ENCODE data around the gene ADGRG6. TPM values are rescaled to one million over a fixed set of nuclear protein-coding genes. Genes with fewer than 3 reads are reported as not detected.

The ADGRG6 gene
- total and polyA plus RNA-seq, 2 donors (not counting 3 experiments of a cell fraction or from before 2014, with no cell fraction given): 99.3 to 166 TPM

GRCh38 chr6:142404751-142405150, 102.9 kb downstream of the ADGRG6 start:
- H3K4me3 ChIP-seq (replicated peaks in 1 of 3; ENCODE audit: insufficient read depth in 1 of 3, low read depth in 1 of 3, low read length in 3 of 3): no peak overlapping the region
- no peaks in the 10 kb centered on the region for H3K79me2 ChIP-seq (ENCODE audit: control insufficient read depth, insufficient read depth, low read length)
- no peak overlapping the region for H2AFZ ChIP-seq (ENCODE audit: low read depth, low read length)
- H4K20me1 ChIP-seq (replicated peaks; ENCODE audit: control insufficient read depth, extremely low read depth, insufficient read depth, low read length): no peaks in the 10 kb centered on the region
- no peaks in the 10 kb centered on the region for H3K9me3 ChIP-seq (replicated peaks; ENCODE audit: control insufficient read depth, insufficient read depth, low read length)
- no TSS peak for BruUV-seq (replicated peaks)
- H3K36me3 ChIP-seq (ENCODE audit: control insufficient read depth in 2 of 2, extremely low read depth in 1 of 2, insufficient read depth in 2 of 2, low read length in 2 of 2): peaks cover 5% of the 10 kb centered on the region in 2 experiments
- H3K9me1 ChIP-seq (replicated peaks; ENCODE audit: control insufficient read depth, extremely low read depth, insufficient read depth, low read length): no peaks in the 10 kb centered on the region
- intact Hi-C loops (cut with micrococcal nuclease): loop anchor here (10.0 kb wide), 1 partner anchor 540 kb away; the partner anchor contains the start of gene HIVEP2
- H3K27me3 ChIP-seq (ENCODE audit: control insufficient read depth in 2 of 2, insufficient read depth in 2 of 2, low read length in 2 of 2): no peaks in the 10 kb centered on the region
- dilution Hi-C loops (cut with MboI; ENCODE audit: extremely low pct_ligation_motif_present, low sequenced_read_pairs): no loop called here
- FAIRE-seq (no peak), DNase-seq (ENCODE audit: low read depth, low spot score) (peak; percentile 32)
- no peak overlapping the region for H3K27ac ChIP-seq (ENCODE audit: insufficient read depth, low read depth, low read length)
- H3K4me2 ChIP-seq (ENCODE audit: insufficient read depth, low read length): no peak overlapping the region
- no peak for TF ChIP-seq CTCF (IDR thresholded peaks at IDR 0.05; ENCODE audit: extremely low read depth in 1 of 2, insufficient read depth in 1 of 2, low read depth in 1 of 2, low read length in 2 of 2)
- no peak for TF ChIP-seq MAX (IDR thresholded peaks at IDR 0.05; ENCODE audit: insufficient read depth, insufficient read length)
- TF ChIP-seq GATA2 (IDR thresholded peaks at IDR 0.05; ENCODE audit: insufficient read depth, insufficient read length, low read depth, low read length): no peak
- no peak for TF ChIP-seq EZH2 (IDR thresholded peaks at IDR 0.05; ENCODE audit: borderline replicate concordance, low read depth, low read length, severe bottlenecking)
- no peak for TF ChIP-seq JUN (IDR thresholded peaks at IDR 0.05; ENCODE audit: borderline replicate concordance, insufficient read depth, insufficient read length, low read depth)
- no peak for TF ChIP-seq FOS (IDR thresholded peaks at IDR 0.05; ENCODE audit: borderline replicate concordance, insufficient read depth, low read length)
- TF ChIP-seq POLR2AphosphoS5 (IDR thresholded peaks at IDR 0.05; ENCODE audit: insufficient read depth, low read depth, low read length): no peak
- no peak for TF ChIP-seq POLR2A (IDR thresholded peaks at IDR 0.05; ENCODE audit: low read depth, low read length)
- TF ChIP-seq MYC (IDR thresholded peaks at IDR 0.05; ENCODE audit: low read depth, low read length): no peak
- no peak overlapping the region for H3K9ac ChIP-seq (replicated peaks; ENCODE audit: extremely low read depth, insufficient read depth, low read length)
- ChIA-PET CTCF (interaction anchor here (1.8 kb wide), 1 partner anchor 17 kb away, joined by 7 read pairs; no protein-coding TSS in a partner anchor), POLR2A (no interaction called here)
- H3K4me1 ChIP-seq (ENCODE audit: control insufficient read depth, extremely low read depth, insufficient read depth, low read length): peaks cover 69% of the 10 kb centered on the region

Data from endothelial cell of umbilical vein (primary cell).